Putamen (tissue), 1 donor: ENCODE measurements around the gene LOXL1.

ENCODE experiments used
- DNase-seq: peaks from one replicate; pipeline ENCODE4 v3.0.0-alpha.2; 2016; ENCODE audit warnings: low spot score

LOXL1 gene

GRCh38 chr15:73981761-73982221 lies 55.5 kb downstream of the LOXL1 start:
- DNase-seq: no peak

- peak; percentile 57 for DNase-seq
Observed at GRCh38 chr15:73982222-73982962, 56.1 kb downstream of the LOXL1 start.

- DNase-seq: no peak
Observed at GRCh38 chr15:73983211-73983727, 57.0 kb downstream of the LOXL1 start.

GRCh38 chr15:73983773-73984172 lies 57.5 kb downstream of the LOXL1 start:
- DNase-seq: no peak

GRCh38 chr15:73984208-73984979 lies 58.1 kb downstream of the LOXL1 start:
- DNase-seq: no peak

GRCh38 chr15:73985101-73985873 lies 59.0 kb downstream of the LOXL1 start:
- no peak for DNase-seq

- no peak for DNase-seq
Observed at GRCh38 chr15:73986055-73986775, 60.0 kb downstream of the LOXL1 start.

- DNase-seq: no peak
Observed at GRCh38 chr15:73986776-73987056, 60.5 kb downstream of the LOXL1 start.

- DNase-seq: no peak
Observed at GRCh38 chr15:73987250-73987649, 61.0 kb downstream of the LOXL1 start.

GRCh38 chr15:73987681-73988444 lies 61.6 kb downstream of the LOXL1 start:
- no peak for DNase-seq

GRCh38 chr15:73988445-73988969 lies 62.2 kb downstream of the LOXL1 start:
- DNase-seq: no peak

- DNase-seq: no peak
Observed at GRCh38 chr15:73989001-73989798, 62.9 kb downstream of the LOXL1 start.

- DNase-seq: no peak
Observed at GRCh38 chr15:73990250-73991005, 64.2 kb downstream of the LOXL1 start.

GRCh38 chr15:73991260-73991659 lies 65.0 kb downstream of the LOXL1 start:
- no peak for DNase-seq

- DNase-seq: peak; percentile 93
Observed at GRCh38 chr15:73991726-73992593, 65.7 kb downstream of the LOXL1 start, which contains the start of gene STOML1. TSS of gene STOML1 (minus strand) at chr15:73992295. CDS start at chr15:73992223, 72 bp downstream.

- no peak for DNase-seq
Observed at GRCh38 chr15:73992594-73992898, 66.3 kb downstream of the LOXL1 start.

- DNase-seq: no peak
Observed at GRCh38 chr15:73993211-73993994, 67.1 kb downstream of the LOXL1 start.
